HG02885 (cell line): ENCODE measurements around the gene ATG2A.

Experiments
- ATAC-seq: cut with Tn5 transposase; IDR thresholded peaks from one replicate; pipeline ENCODE4 v1.9.1; 2021; ENCODE audit warnings: mild to moderate bottlenecking; ENCODE audit not compliant: unreplicated experiment, poor library complexity

ATG2A gene

GRCh38 chr11:64925536-64926436, 8.8 kb upstream of the ATG2A start:
- no peak for ATAC-seq

GRCh38 chr11:64924910-64925284, 7.9 kb upstream of the ATG2A start:
- no peak for ATAC-seq

- ATAC-seq = peak; percentile 82
These were observed 7.2 kb upstream of the ATG2A start, which contains the start of gene PPP2R5B for GRCh38 chr11:64923944-64924909. TSS of gene PPP2R5B (plus strand) at chr11:64924689. CDS start at chr11:64925735, 1,046 bp downstream.

- no peak for ATAC-seq
These were observed 6.2 kb upstream of the ATG2A start for GRCh38 chr11:64923151-64923661.

- ATAC-seq = no peak
These were observed 4.4 kb upstream of the ATG2A start for GRCh38 chr11:64921384-64921783.

- ATAC-seq = no peak
These were observed 3.1 kb upstream of the ATG2A start for GRCh38 chr11:64920124-64920523.

GRCh38 chr11:64919627-64920026, 2.6 kb upstream of the ATG2A start:
- ATAC-seq = no peak

GRCh38 chr11:64918017-64918416, 1.0 kb upstream of the ATG2A start:
- ATAC-seq = no peak

- ATAC-seq = no peak
These were observed 620 bp upstream of the ATG2A start for GRCh38 chr11:64917663-64917995.

- peak; percentile 17 for ATAC-seq
These were observed 802 bp downstream of the ATG2A start for GRCh38 chr11:64916040-64916774.

GRCh38 chr11:64915376-64915887, 1.6 kb downstream of the ATG2A start:
- no peak for ATAC-seq

GRCh38 chr11:64914123-64914522, 2.9 kb downstream of the ATG2A start:
- no peak for ATAC-seq

GRCh38 chr11:64913171-64913727, 3.8 kb downstream of the ATG2A start:
- no peak for ATAC-seq

- no peak for ATAC-seq
These were observed 5.3 kb downstream of the ATG2A start for GRCh38 chr11:64911689-64912088.

GRCh38 chr11:64911142-64911541, 5.9 kb downstream of the ATG2A start:
- ATAC-seq = no peak

- ATAC-seq = no peak
These were observed 6.4 kb downstream of the ATG2A start for GRCh38 chr11:64910451-64911093.

- ATAC-seq = no peak
These were observed 7.2 kb downstream of the ATG2A start for GRCh38 chr11:64909653-64910343.

- no peak for ATAC-seq
These were observed 8.2 kb downstream of the ATG2A start for GRCh38 chr11:64908766-64909165.

GRCh38 chr11:64906314-64906635, 10.7 kb downstream of the ATG2A start:
- ATAC-seq = no peak
